OCI-LY3 (cell line): ENCODE results near the gene FAM117B.

Source experiments
- H2AFZ ChIP-seq: fragments of 200-600, 300-600 bp; shearing (Covaris generic); 2 replicates; pipeline ENCODE4 v1.6.0; 2014; ENCODE audit warnings: antibody characterized with exemption, low read depth, low read length
- H3K27ac ChIP-seq: fragments of 200-600, 300-600 bp; sonication (generic); 2 replicates; pipeline ENCODE4 v1.5.1; 2014; ENCODE audit warnings: mild to moderate bottlenecking, low read length, moderate library complexity, mixed read lengths
- H3K27me3 ChIP-seq: fragments of 200-600, 300-600 bp; sonication (generic); 2 replicates; pipeline ENCODE4 v1.6.1; 2014; ENCODE audit warnings: low read depth, low read length, mixed read lengths
- H3K36me3 ChIP-seq: fragments of 200-600, 300-600 bp; sonication (generic); replicated peaks from 2 replicates; pipeline ENCODE3; 2014; ENCODE audit warnings: low read depth, low read length, mixed read lengths
- H3K4me1 ChIP-seq: fragments of 300-600, 200-600 bp; sonication (generic); 2 replicates; pipeline ENCODE4 v1.6.1; 2014; ENCODE audit warnings: low read length, mixed read lengths
- H3K4me2 ChIP-seq: fragments of 200-600, 300-600 bp; sonication (generic); 2 replicates; pipeline ENCODE4 v1.6.1; 2014; ENCODE audit warnings: low read length, mixed read lengths
- H3K4me3 ChIP-seq: fragments of 300-600, 200-600 bp; sonication (generic); 2 replicates; pipeline ENCODE4 v1.5.1; 2014; ENCODE audit warnings: antibody characterized with exemption, mild to moderate bottlenecking, low read length, moderate library complexity
- H3K79me2 ChIP-seq: fragments of 300-600, 200-600 bp; shearing (Covaris generic); 2 replicates; pipeline ENCODE4 v1.6.1; 2014; ENCODE audit warnings: mild to moderate bottlenecking, low read length, mixed read lengths
- H3K9ac ChIP-seq: fragments of 300-600, 200-600 bp; shearing (Covaris generic); 2 replicates; pipeline ENCODE4 v1.6.0; 2014; ENCODE audit warnings: mild to moderate bottlenecking, low read length, moderate library complexity
- H3K9me3 ChIP-seq: fragments of 200-600, 300-600 bp; shearing (Covaris generic); 2 replicates; pipeline ENCODE4 v1.6.1; 2014; ENCODE audit warnings: low read length, mixed read lengths; ENCODE audit not compliant: insufficient read depth
- H4K20me1 ChIP-seq: fragments of 200-600, 300-600 bp; sonication (generic); 2 replicates; pipeline ENCODE4 v1.6.1; 2016; ENCODE audit warnings: low read length, mixed read lengths; ENCODE audit not compliant: insufficient read depth
- EZH2phosphoT487 ChIP-seq: fragments of 200-600 bp; shearing (Covaris generic); IDR thresholded peaks from 2 replicates; pipeline ENCODE4 v1.6.1; 2018; ENCODE audit warnings: antibody characterized with exemption, mixed run types, low read depth
- TF ChIP-seq, protein P1 (sequence below): fragments of 200-600, 300-600 bp; sonication (generic); IDR thresholded peaks from 2 replicates; pipeline ENCODE4 v1.5.1; 2014; ENCODE audit warnings: antibody characterized with exemption, low read length, low read depth

The FAM117B gene

GRCh38 chr2:202612145-202612544 lies 22.6 kb upstream of the FAM117B start:
- no peak for TF ChIP-seq EZH2phosphoT487
- TF ChIP-seq, protein P1, sequence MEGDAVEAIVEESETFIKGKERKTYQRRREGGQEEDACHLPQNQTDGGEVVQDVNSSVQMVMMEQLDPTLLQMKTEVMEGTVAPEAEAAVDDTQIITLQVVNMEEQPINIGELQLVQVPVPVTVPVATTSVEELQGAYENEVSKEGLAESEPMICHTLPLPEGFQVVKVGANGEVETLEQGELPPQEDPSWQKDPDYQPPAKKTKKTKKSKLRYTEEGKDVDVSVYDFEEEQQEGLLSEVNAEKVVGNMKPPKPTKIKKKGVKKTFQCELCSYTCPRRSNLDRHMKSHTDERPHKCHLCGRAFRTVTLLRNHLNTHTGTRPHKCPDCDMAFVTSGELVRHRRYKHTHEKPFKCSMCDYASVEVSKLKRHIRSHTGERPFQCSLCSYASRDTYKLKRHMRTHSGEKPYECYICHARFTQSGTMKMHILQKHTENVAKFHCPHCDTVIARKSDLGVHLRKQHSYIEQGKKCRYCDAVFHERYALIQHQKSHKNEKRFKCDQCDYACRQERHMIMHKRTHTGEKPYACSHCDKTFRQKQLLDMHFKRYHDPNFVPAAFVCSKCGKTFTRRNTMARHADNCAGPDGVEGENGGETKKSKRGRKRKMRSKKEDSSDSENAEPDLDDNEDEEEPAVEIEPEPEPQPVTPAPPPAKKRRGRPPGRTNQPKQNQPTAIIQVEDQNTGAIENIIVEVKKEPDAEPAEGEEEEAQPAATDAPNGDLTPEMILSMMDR: no peak
- Histone ChIP-seq H3K79me2 (no peaks in the 10 kb centered on the region), H3K4me1 (peaks cover 40% of the 10 kb centered on the region)

DNA sequence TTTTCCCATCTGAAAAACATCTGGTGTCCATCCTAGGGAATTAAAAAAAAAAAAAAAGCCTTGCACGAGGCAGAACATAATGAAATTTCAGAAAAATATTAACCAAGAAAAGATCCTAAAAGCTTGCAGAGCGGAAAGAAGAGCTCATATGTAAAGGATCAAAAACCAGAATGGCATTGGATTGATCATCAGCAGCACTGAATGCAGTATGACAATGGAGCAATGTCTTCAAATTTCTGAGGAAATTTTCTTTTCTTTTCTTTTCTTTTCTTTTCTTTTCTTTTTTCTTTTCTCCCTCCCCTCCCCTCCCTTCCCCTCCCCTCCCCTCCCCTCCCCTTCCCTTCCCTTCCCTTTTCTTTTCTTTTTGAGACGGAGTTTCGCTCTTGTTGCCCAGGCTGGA lies 21.3 kb upstream of the FAM117B start:
- Histone ChIP-seq H2AFZ (no peak overlapping the region), H3K36me3 (no peaks in the 10 kb centered on the region), H3K9ac (no peak overlapping the region), H3K4me2 (no peak overlapping the region), H3K4me1 (peaks cover 29% of the 10 kb centered on the region), H3K79me2 (no peaks in the 10 kb centered on the region), H3K27ac (no peak overlapping the region), H3K9me3 (no peaks in the 10 kb centered on the region), H3K27me3 (no peaks in the 10 kb centered on the region), H3K4me3 (no peak overlapping the region), H4K20me1 (no peaks in the 10 kb centered on the region)
- no peak for TF ChIP-seq EZH2phosphoT487
- TF ChIP-seq, protein P1: no peak

More at GRCh38 chr2:202612145-202612544, 22.6 kb upstream of the FAM117B start:
- no peaks in the 10 kb centered on the region for H3K9me3 ChIP-seq
- no peak overlapping the region for H3K4me3 ChIP-seq
- H2AFZ ChIP-seq: no peak overlapping the region
- H3K9ac ChIP-seq: no peak overlapping the region
- no peaks in the 10 kb centered on the region for H3K36me3 ChIP-seq
- no peaks in the 10 kb centered on the region for H4K20me1 ChIP-seq
- no peaks in the 10 kb centered on the region for H3K27me3 ChIP-seq
- H3K4me2 ChIP-seq: no peak overlapping the region
- H3K27ac ChIP-seq: no peak overlapping the region

GRCh38 chr2:202624133-202624532 lies 10.6 kb upstream of the FAM117B start:
- H3K27me3 ChIP-seq: no peaks in the 10 kb centered on the region
- no peak overlapping the region for H3K9ac ChIP-seq
- H3K4me1 ChIP-seq: peaks cover 44% of the 10 kb centered on the region
- TF ChIP-seq, protein P1: no peak
- TF ChIP-seq EZH2phosphoT487: no peak
- no peaks in the 10 kb centered on the region for H3K36me3 ChIP-seq
- no peak overlapping the region for H2AFZ ChIP-seq
- no peaks in the 10 kb centered on the region for H3K79me2 ChIP-seq
- H4K20me1 ChIP-seq: no peaks in the 10 kb centered on the region
- no peaks in the 10 kb centered on the region for H3K9me3 ChIP-seq
- no peak overlapping the region for H3K4me3 ChIP-seq
- peak overlapping the region; percentile 6; the same call in 1 of the 2 replicates for H3K4me2 ChIP-seq
- H3K27ac ChIP-seq: no peak overlapping the region

- no peaks in the 10 kb centered on the region for H3K9me3 ChIP-seq
- peak overlapping the region; percentile 31; the same call in 1 of the 2 replicates for H3K9ac ChIP-seq
- H3K4me1 ChIP-seq: peaks cover 44% of the 10 kb centered on the region
- H3K4me3 ChIP-seq: peak overlapping the region; percentile 0; the same call in 1 of the 2 replicates
- peak overlapping the region; percentile 32 for H3K4me2 ChIP-seq
- H2AFZ ChIP-seq: peak overlapping the region; percentile 62
- H4K20me1 ChIP-seq: no peaks in the 10 kb centered on the region
- no peaks in the 10 kb centered on the region for H3K27me3 ChIP-seq
- peak overlapping the region; percentile 28 for H3K27ac ChIP-seq
- TF ChIP-seq, protein P1: no peak
- no peak for TF ChIP-seq EZH2phosphoT487
- no peaks in the 10 kb centered on the region for H3K79me2 ChIP-seq
- no peaks in the 10 kb centered on the region for H3K36me3 ChIP-seq
Observed at GRCh38 chr2:202627042-202627441, 7.7 kb upstream of the FAM117B start.
